GM21390 (cell line): ENCODE data around the gene CAMKK2.
A peak's percentile ranks its signal among the peaks of the same experiment; 100 is the strongest.
"Not testable (repeated sequence)": the region's sequence is repeated elsewhere in the genome, so short reads cannot be mapped to it uniquely, and the experiment has no call there.

ENCODE experiments used
- ATAC-seq: cut with Tn5 transposase; IDR thresholded peaks from one replicate; pipeline ENCODE4 v1.9.1; 2021; ENCODE audit not compliant: unreplicated experiment

CAMKK2 gene

GRCh38 chr12:121250359-121250758 lies 46.1 kb downstream of the CAMKK2 start:
- no peak for ATAC-seq

- peak; percentile 89 for ATAC-seq
Observed at GRCh38 chr12:121248622-121249021, 47.9 kb downstream of the CAMKK2 start.

GRCh38 chr12:121246893-121247557 lies 49.5 kb downstream of the CAMKK2 start:
- no peak for ATAC-seq

- no peak for ATAC-seq
Observed at GRCh38 chr12:121245951-121246350, 50.6 kb downstream of the CAMKK2 start.

- no peak for ATAC-seq
Observed at GRCh38 chr12:121245031-121245430, 51.5 kb downstream of the CAMKK2 start.

GRCh38 chr12:121241156-121241970 lies 55.1 kb downstream of the CAMKK2 start:
- no peak for ATAC-seq

GRCh38 chr12:121240484-121241101 lies 55.9 kb downstream of the CAMKK2 start:
- ATAC-seq, result no peak

- no peak for ATAC-seq
Observed at GRCh38 chr12:121240062-121240420, 56.5 kb downstream of the CAMKK2 start.

- no peak for ATAC-seq
Observed at GRCh38 chr12:121239351-121240061, 57.0 kb downstream of the CAMKK2 start.

GRCh38 chr12:121238604-121239350 lies 57.7 kb downstream of the CAMKK2 start:
- no peak for ATAC-seq

GRCh38 chr12:121238086-121238485 lies 58.4 kb downstream of the CAMKK2 start:
- ATAC-seq, result no peak

GRCh38 chr12:121237415-121237814 lies 59.1 kb downstream of the CAMKK2 start:
- ATAC-seq, result no peak

GRCh38 chr12:121236776-121237175 lies 59.7 kb downstream of the CAMKK2 start:
- ATAC-seq, result no peak

GRCh38 chr12:121233628-121234020 lies 62.9 kb downstream of the CAMKK2 start:
- ATAC-seq, result no peak

GRCh38 chr12:121232977-121233627 lies 63.4 kb downstream of the CAMKK2 start:
- ATAC-seq, result no peak

GRCh38 chr12:121232163-121232562 lies 64.3 kb downstream of the CAMKK2 start:
- ATAC-seq, result no peak

GRCh38 chr12:121230538-121230907 lies 66.0 kb downstream of the CAMKK2 start:
- no peak for ATAC-seq

GRCh38 chr12:121229826-121230537 lies 66.5 kb downstream of the CAMKK2 start:
- not testable (repeated sequence) for ATAC-seq

- no peak for ATAC-seq
Observed at GRCh38 chr12:121228919-121229665, 67.4 kb downstream of the CAMKK2 start.
